NK-92 (cell line): ENCODE measurements around the gene TMEM120B.

Source experiments
- DNase-seq: peaks from one replicate; lab custom pipeline; 2025; ENCODE audit not compliant: unreplicated experiment; lab: John Stamatoyannopoulos, UW

Gene TMEM120B

DNA sequence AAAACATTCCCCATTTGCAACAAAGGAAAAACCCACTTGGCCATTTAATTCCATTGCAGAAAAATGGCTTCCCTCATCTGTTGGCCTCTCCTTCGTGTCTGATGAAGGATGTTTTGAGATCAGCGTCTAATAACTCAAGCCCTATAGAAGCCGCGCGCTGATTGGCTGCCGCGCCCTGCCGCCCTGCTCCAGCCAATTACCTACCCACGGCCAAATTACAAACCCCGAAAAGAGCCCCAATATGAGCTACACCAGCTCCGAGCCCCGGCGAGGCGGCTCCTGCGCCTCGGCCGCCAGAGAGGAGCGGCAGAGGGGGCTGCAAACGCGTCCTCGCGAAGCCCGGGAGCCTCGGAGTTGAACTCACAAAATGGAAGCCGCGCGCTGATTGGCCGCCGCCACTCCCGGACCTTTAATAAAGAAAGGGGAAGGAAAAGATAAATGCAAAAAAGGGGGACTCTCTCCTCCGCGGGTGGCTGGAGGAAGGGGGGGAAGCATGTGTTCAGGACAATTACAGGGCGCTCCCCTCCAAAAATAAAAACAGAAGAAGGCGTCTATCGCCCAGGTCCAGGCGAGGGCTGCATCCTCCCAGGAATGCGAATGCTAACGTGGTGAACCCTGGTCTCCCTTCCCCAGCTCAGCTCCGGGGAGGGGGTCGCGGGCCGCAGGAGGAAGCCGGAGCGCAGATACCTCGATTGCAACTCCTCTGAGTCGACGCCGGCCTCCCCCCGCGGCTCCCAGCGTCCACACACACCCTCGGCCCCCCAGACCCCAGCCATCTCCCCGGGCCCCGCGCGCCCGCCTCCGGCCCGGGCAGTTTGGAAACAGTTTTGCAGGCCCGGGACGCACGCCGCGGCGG, 90.5 kb downstream of the TMEM120B start:
- DNase-seq, result peak; percentile 34

DNA sequence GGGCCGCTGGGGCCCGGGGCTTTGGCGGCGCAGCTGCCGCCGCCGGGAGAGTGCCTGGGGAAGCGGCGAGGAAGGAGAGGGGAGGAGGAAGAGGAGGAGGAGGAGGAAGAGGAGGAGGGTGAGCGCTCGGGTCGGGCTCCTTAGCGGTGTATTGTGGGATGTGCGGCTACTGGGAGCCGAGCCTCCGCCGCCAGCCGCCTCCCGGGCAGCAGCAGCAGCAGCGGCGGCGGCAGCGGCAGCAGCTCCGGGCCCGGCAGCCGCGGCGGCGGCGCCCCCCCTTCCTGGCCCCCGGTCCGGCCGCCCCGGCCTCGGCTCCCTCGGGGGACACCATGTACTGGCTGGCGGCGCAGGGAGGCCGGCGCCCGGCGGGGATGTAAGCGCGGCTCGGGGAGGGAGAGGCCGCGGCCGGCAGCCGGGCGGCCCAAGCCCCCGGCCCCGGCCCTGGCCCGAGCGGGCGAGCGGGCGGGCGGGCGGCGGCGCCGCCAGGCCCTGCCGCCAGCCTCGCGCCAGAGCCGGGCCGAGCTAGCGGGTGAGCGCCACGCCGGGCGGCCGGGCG, 91.4 kb downstream of the TMEM120B start, which contains the start of gene SETD1B:
SETD1B (plus strand) TSS at position 149 of the 556 bp plus-strand sequence. CDS start 729 bp downstream, outside the sequence.
- DNase-seq, result no peak

GRCh38 chr12:121804417-121805111, 92.0 kb downstream of the TMEM120B start:
- DNase-seq, result no peak

GRCh38 chr12:121805171-121806008, 92.8 kb downstream of the TMEM120B start:
- DNase-seq, result no peak

- no peak for DNase-seq
Observed at GRCh38 chr12:121806009-121806545, 93.5 kb downstream of the TMEM120B start.

GRCh38 chr12:121806546-121807423, 94.2 kb downstream of the TMEM120B start:
- no peak for DNase-seq

GRCh38 chr12:121807642-121808347, 95.2 kb downstream of the TMEM120B start:
- DNase-seq, result no peak

- DNase-seq, result no peak
Observed at GRCh38 chr12:121808623-121809022, 96.1 kb downstream of the TMEM120B start.

DNA sequence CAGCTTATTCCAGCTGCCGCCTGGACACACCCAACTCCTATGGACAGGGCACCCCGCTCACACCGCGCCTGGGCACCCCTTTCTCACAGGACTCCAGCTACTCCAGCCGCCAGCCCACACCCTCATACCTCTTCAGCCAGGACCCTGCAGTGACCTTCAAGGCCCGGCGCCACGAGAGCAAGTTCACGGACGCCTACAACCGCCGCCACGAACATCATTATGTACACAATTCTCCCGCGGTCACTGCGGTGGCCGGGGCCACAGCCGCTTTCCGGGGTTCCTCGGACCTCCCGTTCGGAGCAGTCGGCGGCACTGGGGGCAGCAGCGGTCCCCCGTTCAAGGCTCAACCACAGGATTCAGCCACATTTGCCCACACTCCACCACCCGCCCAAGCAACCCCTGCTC, 97.2 kb downstream of the TMEM120B start:
- DNase-seq, result no peak

DNA sequence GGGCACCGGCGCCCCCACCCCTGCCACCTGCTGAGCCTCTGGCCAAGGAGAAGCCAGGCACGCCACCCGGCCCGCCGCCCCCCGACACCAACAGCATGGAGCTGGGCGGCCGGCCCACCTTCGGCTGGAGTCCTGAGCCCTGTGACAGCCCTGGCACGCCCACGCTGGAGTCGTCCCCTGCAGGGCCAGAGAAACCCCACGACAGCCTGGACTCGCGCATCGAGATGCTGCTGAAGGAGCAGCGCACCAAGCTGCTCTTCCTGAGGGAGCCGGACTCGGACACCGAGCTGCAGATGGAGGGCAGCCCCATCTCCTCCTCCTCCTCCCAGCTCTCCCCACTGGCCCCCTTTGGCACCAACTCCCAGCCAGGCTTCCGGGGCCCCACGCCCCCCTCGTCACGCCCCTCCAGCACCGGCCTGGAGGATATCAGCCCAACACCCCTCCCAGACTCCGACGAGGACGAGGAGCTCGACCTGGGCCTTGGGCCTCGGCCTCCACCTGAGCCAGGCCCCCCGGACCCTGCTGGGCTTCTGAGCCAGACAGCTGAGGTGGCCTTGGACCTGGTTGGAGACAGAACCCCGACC, 97.8 kb downstream of the TMEM120B start:
- DNase-seq, result no peak

GRCh38 chr12:121810833-121811433, 98.4 kb downstream of the TMEM120B start:
- no peak for DNase-seq

DNA sequence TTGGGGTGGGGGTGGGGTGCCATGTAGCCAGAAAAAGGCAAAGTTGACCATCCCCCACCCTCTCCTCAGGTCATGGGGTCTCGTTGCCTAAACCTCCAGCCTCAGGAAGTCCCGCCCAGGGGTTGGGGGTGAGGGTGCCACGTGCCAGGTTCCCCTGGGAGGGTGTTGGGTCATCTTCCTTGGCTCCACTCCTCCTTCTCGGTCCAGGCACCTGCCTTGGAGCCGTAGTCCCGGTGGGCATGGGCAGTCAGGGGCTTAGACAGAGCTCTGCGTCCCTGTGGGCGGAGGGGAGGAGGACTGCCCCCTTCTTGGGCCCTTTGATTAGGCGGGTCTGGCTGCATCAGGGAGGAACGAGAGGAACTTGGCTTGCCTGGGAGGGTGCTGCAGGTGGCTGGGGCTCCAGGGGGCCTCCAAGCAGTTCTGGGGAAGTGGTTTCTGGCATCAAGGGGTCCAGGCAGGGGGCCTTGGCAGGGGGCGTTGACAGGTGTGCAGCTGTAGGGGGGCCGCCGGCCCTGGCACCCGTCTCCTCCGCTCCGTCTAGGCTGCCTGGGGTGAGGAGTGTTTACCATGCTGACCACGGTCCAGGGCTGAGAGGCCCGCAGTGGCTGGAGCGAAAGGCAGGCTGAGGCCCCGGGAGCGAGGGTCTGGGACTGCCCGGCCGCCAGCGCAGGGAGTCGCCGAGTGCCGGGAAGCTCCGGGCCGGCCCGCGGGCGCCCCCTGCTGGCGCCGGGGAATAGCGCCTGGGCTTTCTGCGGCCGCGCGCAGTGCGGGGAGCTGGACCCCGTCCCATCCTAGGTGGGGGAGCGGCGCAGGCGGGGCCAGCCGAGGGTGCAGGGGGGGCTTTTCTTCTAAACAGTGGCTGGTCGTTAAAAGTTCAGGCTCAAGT, 99.1 kb downstream of the TMEM120B start:
- DNase-seq, result no peak

GRCh38 chr12:121812320-121812871, 99.8 kb downstream of the TMEM120B start:
- no peak for DNase-seq

DNA sequence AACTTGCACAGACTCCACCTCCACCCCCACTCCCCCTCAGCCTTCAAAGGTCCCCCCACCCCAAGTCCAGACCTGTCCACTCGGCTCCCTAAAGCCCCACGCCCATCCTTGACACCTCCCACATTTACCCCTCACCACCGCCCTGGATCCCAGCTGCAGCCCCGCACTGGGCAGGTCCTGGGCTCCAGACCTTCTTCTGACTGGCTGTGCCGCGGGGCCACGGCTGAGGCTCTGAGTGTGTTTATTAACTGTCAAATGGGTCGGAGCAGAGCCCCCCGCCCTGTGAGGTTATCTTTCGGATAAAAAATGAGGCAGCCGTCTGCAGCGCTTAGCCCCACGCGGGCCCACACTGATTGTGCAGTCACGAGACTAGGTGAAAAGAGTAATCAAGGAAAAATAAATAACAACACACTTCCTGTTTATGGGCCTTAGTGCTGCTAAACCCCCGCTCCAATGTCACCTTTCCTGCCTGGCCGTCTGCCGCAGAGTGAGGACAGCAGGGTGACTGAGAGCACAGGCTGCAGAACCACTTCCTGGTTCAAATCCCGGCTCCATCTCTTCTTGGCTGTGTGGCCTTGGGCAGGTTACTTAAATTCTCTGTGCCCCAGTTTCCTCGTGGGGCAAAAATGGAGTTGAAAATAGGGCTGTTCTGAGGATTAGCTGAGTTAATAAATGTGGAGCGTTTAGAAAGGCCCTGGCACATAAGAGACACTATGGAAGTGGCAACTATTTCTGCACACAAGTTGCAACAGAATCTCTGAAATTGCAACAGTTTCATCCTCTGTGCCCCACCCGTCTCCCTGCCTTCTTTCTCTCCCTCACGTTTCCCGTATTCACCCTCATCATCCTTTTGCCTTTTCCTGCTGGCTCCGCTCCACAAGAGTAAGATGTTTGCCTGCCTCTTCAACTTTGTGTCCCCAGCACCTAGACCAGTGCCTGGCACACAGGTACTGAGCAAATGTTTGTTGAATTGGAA, 100.7 kb downstream of the TMEM120B start:
- DNase-seq, result no peak

DNA sequence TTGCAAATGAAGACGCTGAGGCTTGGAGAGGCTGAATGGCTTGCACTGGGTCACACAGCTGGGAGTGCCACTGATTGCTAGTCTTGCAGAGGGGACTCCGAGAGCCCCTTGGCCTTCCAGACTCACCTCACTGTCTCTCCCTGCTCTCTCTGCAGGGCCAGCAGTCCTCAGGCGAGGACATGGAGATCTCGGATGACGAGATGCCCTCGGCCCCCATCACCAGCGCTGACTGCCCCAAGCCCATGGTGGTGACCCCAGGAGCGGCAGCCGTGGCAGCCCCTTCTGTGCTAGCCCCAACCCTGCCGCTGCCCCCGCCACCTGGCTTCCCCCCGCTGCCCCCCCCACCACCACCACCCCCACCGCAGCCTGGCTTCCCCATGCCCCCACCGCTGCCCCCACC, 101.4 kb downstream of the TMEM120B start:
- DNase-seq, result no peak
